Measurements from ENCODE around the gene YPEL4.

DNA sequence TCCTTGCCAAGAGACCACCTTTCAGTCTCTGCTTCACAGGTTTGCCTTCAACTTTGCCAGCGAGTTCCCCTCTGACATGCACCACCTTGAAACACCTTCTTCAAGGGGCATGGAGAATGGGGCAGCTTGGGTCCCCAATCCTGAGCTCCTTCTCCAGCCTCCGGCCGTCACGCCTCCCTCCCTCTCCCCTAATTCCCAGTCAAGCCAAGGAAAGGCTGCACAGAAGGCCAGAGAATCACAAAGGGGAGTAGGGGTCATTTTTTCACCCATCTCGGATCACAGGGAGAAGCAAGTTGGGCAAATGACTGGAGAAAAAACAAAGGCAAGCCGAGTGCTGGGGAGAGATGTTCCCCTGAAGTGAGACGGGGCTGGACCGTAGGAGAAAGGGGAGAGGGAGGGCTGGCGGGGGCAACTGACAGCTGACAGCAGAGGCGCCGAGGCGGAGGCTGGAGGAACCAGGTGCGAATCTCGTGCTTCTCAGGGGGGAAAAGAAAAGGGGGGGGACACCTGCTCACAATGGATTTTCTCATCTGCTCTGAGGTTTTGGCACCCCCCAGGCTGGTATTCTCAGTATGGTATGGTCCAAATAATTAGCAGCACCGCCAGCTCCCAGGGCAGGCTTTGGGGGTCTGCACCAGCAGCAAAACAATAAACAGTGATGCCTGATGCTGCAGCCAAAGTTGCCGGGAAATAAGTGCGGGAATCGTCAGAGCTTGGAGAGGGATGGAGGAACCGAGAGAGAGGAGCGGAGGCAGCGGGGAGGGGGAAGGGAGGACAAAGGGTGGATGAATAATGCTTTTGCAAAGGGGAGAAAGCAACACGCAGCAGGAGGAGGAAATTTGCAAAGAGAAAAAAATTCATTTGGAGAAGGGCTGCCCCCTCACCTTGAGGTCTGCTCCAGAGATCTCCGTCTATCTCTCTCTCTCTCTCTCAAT, 644 bp downstream of the YPEL4 start:
- TF ChIP-seq, protein P1, sequence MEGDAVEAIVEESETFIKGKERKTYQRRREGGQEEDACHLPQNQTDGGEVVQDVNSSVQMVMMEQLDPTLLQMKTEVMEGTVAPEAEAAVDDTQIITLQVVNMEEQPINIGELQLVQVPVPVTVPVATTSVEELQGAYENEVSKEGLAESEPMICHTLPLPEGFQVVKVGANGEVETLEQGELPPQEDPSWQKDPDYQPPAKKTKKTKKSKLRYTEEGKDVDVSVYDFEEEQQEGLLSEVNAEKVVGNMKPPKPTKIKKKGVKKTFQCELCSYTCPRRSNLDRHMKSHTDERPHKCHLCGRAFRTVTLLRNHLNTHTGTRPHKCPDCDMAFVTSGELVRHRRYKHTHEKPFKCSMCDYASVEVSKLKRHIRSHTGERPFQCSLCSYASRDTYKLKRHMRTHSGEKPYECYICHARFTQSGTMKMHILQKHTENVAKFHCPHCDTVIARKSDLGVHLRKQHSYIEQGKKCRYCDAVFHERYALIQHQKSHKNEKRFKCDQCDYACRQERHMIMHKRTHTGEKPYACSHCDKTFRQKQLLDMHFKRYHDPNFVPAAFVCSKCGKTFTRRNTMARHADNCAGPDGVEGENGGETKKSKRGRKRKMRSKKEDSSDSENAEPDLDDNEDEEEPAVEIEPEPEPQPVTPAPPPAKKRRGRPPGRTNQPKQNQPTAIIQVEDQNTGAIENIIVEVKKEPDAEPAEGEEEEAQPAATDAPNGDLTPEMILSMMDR (IDR thresholded peaks at IDR 0.05) = no peak
- TF ChIP-seq POLR2A (IDR thresholded peaks at IDR 0.05) = no peak
